WERI-Rb-1 (cell line): ENCODE results near the gene FRMPD4.

Experiments used
- DNase-seq: peaks from one replicate; pipeline ENCODE4 v3.0.0-alpha.2; 2020
- H3K27ac ChIP-seq: fragments of 250-450 bp; sonication (Bioruptor Pico); 2 replicates; pipeline ENCODE4 v1.5.1; 2020; ENCODE audit warnings: mild to moderate bottlenecking, moderate library complexity
- H3K27me3 ChIP-seq: fragments of 250-450 bp; sonication (Bioruptor Pico); 2 replicates; pipeline ENCODE4 v1.5.1; 2021; ENCODE audit warnings: mild to moderate bottlenecking, low read depth, moderate library complexity; ENCODE audit not compliant: insufficient read depth, severe bottlenecking
- H3K36me3 ChIP-seq: fragments of 250-450 bp; sonication (Bioruptor Pico); 2 replicates; pipeline ENCODE4 v1.5.1; 2020; ENCODE audit warnings: mild to moderate bottlenecking, moderate library complexity
- H3K4me3 ChIP-seq: 2 replicates; pipeline ENCODE4 v1.5.1; 2011; ENCODE audit warnings: low read depth, mild to moderate bottlenecking, control low read depth, low read length
- H3K9me3 ChIP-seq: fragments of 250-450 bp; sonication (Bioruptor Pico); 2 replicates; pipeline ENCODE4 v1.5.1; 2021; ENCODE audit warnings: mild to moderate bottlenecking, moderate library complexity; ENCODE audit not compliant: severe bottlenecking
- CTCF ChIP-seq: IDR thresholded peaks from 2 replicates; pipeline ENCODE4 v1.5.1; 2011; ENCODE audit warnings: low read depth, mild to moderate bottlenecking, control low read depth, inconsistent platforms, low read length

Gene FRMPD4

GRCh38 chrX:12170755-12171154 lies 32.5 kb downstream of the FRMPD4 start:
- TF ChIP-seq CTCF: no peak
- no peaks in the 10 kb centered on the region for H3K36me3 ChIP-seq
- H3K27ac ChIP-seq: no peak overlapping the region
- H3K27me3 ChIP-seq: peaks cover 26% of the 10 kb centered on the region
- H3K4me3 ChIP-seq: no peak overlapping the region
- DNase-seq: no peak
- no peaks in the 10 kb centered on the region for H3K9me3 ChIP-seq

GRCh38 chrX:12174358-12174757 lies 36.1 kb downstream of the FRMPD4 start:
- no peak for DNase-seq
- H3K4me3 ChIP-seq: no peak overlapping the region
- TF ChIP-seq CTCF: no peak
- H3K27ac ChIP-seq: no peak overlapping the region
- peaks cover 25% of the 10 kb centered on the region for H3K27me3 ChIP-seq
- no peaks in the 10 kb centered on the region for H3K36me3 ChIP-seq
- H3K9me3 ChIP-seq: no peaks in the 10 kb centered on the region

GRCh38 chrX:12197030-12197429 lies 58.8 kb downstream of the FRMPD4 start:
- Histone ChIP-seq H3K27ac (no peak overlapping the region), H3K36me3 (no peaks in the 10 kb centered on the region), H3K9me3 (no peaks in the 10 kb centered on the region), H3K4me3 (no peak overlapping the region), H3K27me3 (peaks cover 28% of the 10 kb centered on the region)
- DNase-seq: no peak
- no peak for TF ChIP-seq CTCF

GRCh38 chrX:12206413-12206812 lies 68.1 kb downstream of the FRMPD4 start:
- Histone ChIP-seq H3K4me3 (no peak overlapping the region), H3K9me3 (no peaks in the 10 kb centered on the region), H3K27ac (no peak overlapping the region), H3K27me3 (peaks cover 18% of the 10 kb centered on the region), H3K36me3 (no peaks in the 10 kb centered on the region)
- no peak for DNase-seq
- TF ChIP-seq CTCF: no peak

GRCh38 chrX:12210196-12210815 lies 72.0 kb downstream of the FRMPD4 start:
- Histone ChIP-seq H3K4me3 (no peak overlapping the region), H3K36me3 (no peaks in the 10 kb centered on the region), H3K9me3 (no peaks in the 10 kb centered on the region), H3K27me3 (peaks cover 13% of the 10 kb centered on the region), H3K27ac (no peak overlapping the region)
- DNase-seq: no peak
- TF ChIP-seq CTCF: no peak

GRCh38 chrX:12210971-12211370 lies 72.7 kb downstream of the FRMPD4 start:
- Histone ChIP-seq H3K36me3 (no peaks in the 10 kb centered on the region), H3K4me3 (no peak overlapping the region), H3K27me3 (peaks cover 15% of the 10 kb centered on the region), H3K27ac (no peak overlapping the region), H3K9me3 (no peaks in the 10 kb centered on the region)
- TF ChIP-seq CTCF: no peak
- no peak for DNase-seq
